HG02642 (cell line): Measurements from ENCODE around the gene ECSCR.

Experiments used
- ATAC-seq: cut with Tn5 transposase; IDR thresholded peaks from one replicate; pipeline ENCODE4 v1.9.1; 2021; ENCODE audit warnings: mild to moderate bottlenecking; ENCODE audit not compliant: unreplicated experiment, poor library complexity

ECSCR gene

GRCh38 chr5:139474890-139475791 lies 12.6 kb upstream of the ECSCR start:
- no peak for ATAC-seq

- no peak for ATAC-seq
Observed at GRCh38 chr5:139473565-139473964, 11.0 kb upstream of the ECSCR start.

- ATAC-seq = no peak
Observed at GRCh38 chr5:139473105-139473504, 10.6 kb upstream of the ECSCR start.

GRCh38 chr5:139472386-139473030 lies 10.0 kb upstream of the ECSCR start:
- ATAC-seq = no peak

GRCh38 chr5:139470821-139471300 lies 8.3 kb upstream of the ECSCR start, which contains the start of gene SMIM33:
SMIM33 (plus strand) TSS chr5:139471004; CDS start chr5:139471122, 118 bp downstream.
- no peak for ATAC-seq

GRCh38 chr5:139468421-139468931 lies 5.9 kb upstream of the ECSCR start:
- ATAC-seq = no peak

- no peak for ATAC-seq
Observed at GRCh38 chr5:139461698-139462097, 845 bp downstream of the ECSCR start.

GRCh38 chr5:139461176-139461575 lies 1.4 kb downstream of the ECSCR start:
- ATAC-seq = no peak

GRCh38 chr5:139460455-139460854 lies 2.1 kb downstream of the ECSCR start:
- no peak for ATAC-seq

GRCh38 chr5:139459451-139459934 lies 3.0 kb downstream of the ECSCR start:
- peak; percentile 35 for ATAC-seq

GRCh38 chr5:139458580-139459407 lies 3.7 kb downstream of the ECSCR start:
- peak; percentile 58 for ATAC-seq

GRCh38 chr5:139457653-139458306 lies 4.8 kb downstream of the ECSCR start:
- no peak for ATAC-seq

- ATAC-seq = no peak
Observed at GRCh38 chr5:139457241-139457640, 5.3 kb downstream of the ECSCR start.

GRCh38 chr5:139456776-139457175 lies 5.8 kb downstream of the ECSCR start:
- no peak for ATAC-seq

GRCh38 chr5:139454568-139455290 lies 7.8 kb downstream of the ECSCR start:
- no peak for ATAC-seq

- ATAC-seq = no peak
Observed at GRCh38 chr5:139453683-139454567, 8.6 kb downstream of the ECSCR start.

GRCh38 chr5:139451878-139452660 lies 10.5 kb downstream of the ECSCR start:
- no peak for ATAC-seq
